GM19023 (cell line): ENCODE measurements around the gene EFNA1.

Source experiments
- ATAC-seq: cut with Tn5 transposase; IDR thresholded peaks from one replicate; pipeline ENCODE4 v1.9.1; 2021; ENCODE audit warnings: mild to moderate bottlenecking, moderate library complexity; ENCODE audit not compliant: unreplicated experiment

The EFNA1 gene

GRCh38 chr1:155173478-155174323 lies 46.0 kb downstream of the EFNA1 start, which contains the start of gene TRIM46:
TRIM46 (plus strand) TSS chr1:155173849; CDS start chr1:155173967, 118 bp downstream.
- no peak for ATAC-seq

GRCh38 chr1:155174324-155175280 lies 46.9 kb downstream of the EFNA1 start:
- ATAC-seq: no peak

GRCh38 chr1:155175281-155175926 lies 47.7 kb downstream of the EFNA1 start:
- ATAC-seq: no peak

- ATAC-seq: no peak
Measured at GRCh38 chr1:155175927-155176371, 48.3 kb downstream of the EFNA1 start.

- ATAC-seq: no peak
Measured at GRCh38 chr1:155176544-155177071, 48.9 kb downstream of the EFNA1 start.

GRCh38 chr1:155177192-155177917 lies 49.7 kb downstream of the EFNA1 start:
- no peak for ATAC-seq

GRCh38 chr1:155177918-155178281 lies 50.2 kb downstream of the EFNA1 start:
- no peak for ATAC-seq

- ATAC-seq: no peak
Measured at GRCh38 chr1:155178441-155179111, 50.9 kb downstream of the EFNA1 start.

GRCh38 chr1:155179112-155180031 lies 51.7 kb downstream of the EFNA1 start:
- no peak for ATAC-seq

GRCh38 chr1:155181371-155182051 lies 53.8 kb downstream of the EFNA1 start:
- no peak for ATAC-seq

GRCh38 chr1:155182052-155182550 lies 54.4 kb downstream of the EFNA1 start:
- no peak for ATAC-seq

GRCh38 chr1:155183775-155184221 lies 56.1 kb downstream of the EFNA1 start:
- no peak for ATAC-seq

- no peak for ATAC-seq
Measured at GRCh38 chr1:155184351-155184811, 56.7 kb downstream of the EFNA1 start.
